DND-41 (cell line): ENCODE measurements around the gene IFT74.

ENCODE experiments used
- CTCF ChIP-seq: IDR thresholded peaks from 2 replicates; pipeline ENCODE4 v1.5.1; 2012; ENCODE audit warnings: borderline replicate concordance, low read length, moderate library complexity, mild to moderate bottlenecking; ENCODE audit not compliant: poor library complexity, severe bottlenecking; ENCODE audit errors: extremely low read depth
- EZH2 ChIP-seq: IDR thresholded peaks from 3 replicates; pipeline ENCODE4 v1.6.1; 2012; ENCODE audit warnings: borderline replicate concordance, low read depth, mild to moderate bottlenecking, moderate library complexity, low read length, inconsistent platforms; ENCODE audit not compliant: severe bottlenecking

DNA sequence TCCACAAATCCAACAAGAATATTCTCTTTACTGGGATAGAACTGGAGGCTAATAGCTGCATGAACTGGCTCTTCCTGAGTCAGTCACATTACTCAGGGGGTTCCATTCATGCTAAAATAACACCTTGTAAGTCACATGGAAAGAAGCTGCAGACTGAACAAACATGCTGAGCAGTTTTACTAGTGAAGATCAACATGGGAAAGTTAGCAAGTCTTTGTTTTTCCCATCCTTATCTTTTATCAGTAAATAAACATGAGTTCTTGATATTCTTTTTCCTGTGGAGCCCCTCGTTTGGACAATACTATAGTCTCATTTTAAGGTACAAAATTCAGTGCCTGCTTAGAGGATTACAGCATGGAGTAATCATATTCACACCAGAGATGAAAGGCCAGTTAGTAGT is 109.1 kb downstream of the IFT74 start:
- TF ChIP-seq CTCF (no peak), EZH2 (no peak)
